Measurements from ENCODE around the gene ADGRF4. TPM values are rescaled to one million over a fixed set of nuclear protein-coding genes. Genes with fewer than 3 reads are reported as not detected.

The ADGRF4 gene
- total RNA-seq, 3 donors from 2014 or later (not counting 1 experiment from before 2014, with no cell fraction given): not detected

DNA sequence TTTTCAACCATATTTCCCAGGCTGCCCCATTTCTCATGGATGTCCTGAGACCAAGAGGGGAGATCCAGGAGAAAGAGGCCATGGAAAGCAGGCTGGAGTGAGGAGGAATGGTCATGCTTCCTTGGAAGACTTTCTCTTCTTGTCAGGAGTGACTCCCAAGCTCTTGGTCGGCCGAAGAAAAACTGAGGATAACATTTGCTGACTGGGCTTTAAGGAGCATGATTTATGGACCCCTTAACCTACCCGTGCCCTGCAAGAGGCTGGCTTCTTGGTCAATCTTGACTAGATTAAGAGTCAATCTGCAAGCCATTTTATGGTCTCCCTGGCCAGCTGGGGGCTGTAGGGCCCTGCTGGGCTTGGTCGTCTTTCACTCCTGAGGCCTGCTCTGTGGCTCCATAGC is 22.8 kb downstream of the ADGRF4 start:
- no peaks in the 10 kb centered on the region for H3K36me3 Mint-ChIP-seq
- Histone ChIP-seq H3K27me3 (ENCODE audit: control insufficient read depth, insufficient read depth, low read length) (no peaks in the 10 kb centered on the region), H3K4me3 (ENCODE audit: low read length) (no peak overlapping the region), H3K9me3 (ENCODE audit: control insufficient read depth, insufficient read depth, low read length) (no peaks in the 10 kb centered on the region), H3K27ac (ENCODE audit: low read length) (no peak overlapping the region), H3K36me3 (ENCODE audit: control insufficient read depth, insufficient read depth, low read length) (no peaks in the 10 kb centered on the region), H3K4me1 (ENCODE audit: control insufficient read depth, insufficient read depth, low read length) (no peaks in the 10 kb centered on the region)
- 91% methylated on average over 4 of the region's 4 CpGs for WGBS (ENCODE audit: insufficient coverage)
- DNase-seq (no peak), ATAC-seq (no peak)
- intact Hi-C loops (cut with micrococcal nuclease): no loop called here
- peaks cover 3 to 25% of the 10 kb centered on the region in 2 donors for H3K27me3 Mint-ChIP-seq (ENCODE audit: low read depth in 2 of 2)
- TF ChIP-seq, protein P1, sequence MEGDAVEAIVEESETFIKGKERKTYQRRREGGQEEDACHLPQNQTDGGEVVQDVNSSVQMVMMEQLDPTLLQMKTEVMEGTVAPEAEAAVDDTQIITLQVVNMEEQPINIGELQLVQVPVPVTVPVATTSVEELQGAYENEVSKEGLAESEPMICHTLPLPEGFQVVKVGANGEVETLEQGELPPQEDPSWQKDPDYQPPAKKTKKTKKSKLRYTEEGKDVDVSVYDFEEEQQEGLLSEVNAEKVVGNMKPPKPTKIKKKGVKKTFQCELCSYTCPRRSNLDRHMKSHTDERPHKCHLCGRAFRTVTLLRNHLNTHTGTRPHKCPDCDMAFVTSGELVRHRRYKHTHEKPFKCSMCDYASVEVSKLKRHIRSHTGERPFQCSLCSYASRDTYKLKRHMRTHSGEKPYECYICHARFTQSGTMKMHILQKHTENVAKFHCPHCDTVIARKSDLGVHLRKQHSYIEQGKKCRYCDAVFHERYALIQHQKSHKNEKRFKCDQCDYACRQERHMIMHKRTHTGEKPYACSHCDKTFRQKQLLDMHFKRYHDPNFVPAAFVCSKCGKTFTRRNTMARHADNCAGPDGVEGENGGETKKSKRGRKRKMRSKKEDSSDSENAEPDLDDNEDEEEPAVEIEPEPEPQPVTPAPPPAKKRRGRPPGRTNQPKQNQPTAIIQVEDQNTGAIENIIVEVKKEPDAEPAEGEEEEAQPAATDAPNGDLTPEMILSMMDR (IDR thresholded peaks at IDR 0.05): no peak
- H3K4me3 Mint-ChIP-seq: no peak overlapping the region
- H3K4me1 Mint-ChIP-seq: no peaks in the 10 kb centered on the region
- no peak overlapping the region for H3K27ac Mint-ChIP-seq
- H3K9me3 Mint-ChIP-seq: no peaks in the 10 kb centered on the region

GRCh38 chr6:47722194-47722593 is 23.8 kb downstream of the ADGRF4 start:
- H3K36me3 Mint-ChIP-seq: no peaks in the 10 kb centered on the region
- H3K4me1 Mint-ChIP-seq: no peaks in the 10 kb centered on the region
- TF ChIP-seq, protein P1 (IDR thresholded peaks at IDR 0.05): no peak
- no peak for ATAC-seq
- H3K9me3 Mint-ChIP-seq: no peaks in the 10 kb centered on the region
- WGBS (ENCODE audit: insufficient coverage): no CpG with 5 or more reads among the region's 3 CpGs
- Histone ChIP-seq H3K4me1 (ENCODE audit: control insufficient read depth, insufficient read depth, low read length) (no peaks in the 10 kb centered on the region), H3K27ac (ENCODE audit: low read length) (no peak overlapping the region), H3K4me3 (ENCODE audit: low read length) (no peak overlapping the region), H3K9me3 (ENCODE audit: control insufficient read depth, insufficient read depth, low read length) (no peaks in the 10 kb centered on the region), H3K36me3 (ENCODE audit: control insufficient read depth, insufficient read depth, low read length) (no peaks in the 10 kb centered on the region), H3K27me3 (ENCODE audit: control insufficient read depth, insufficient read depth, low read length) (no peaks in the 10 kb centered on the region)
- H3K27ac Mint-ChIP-seq: no peak overlapping the region
- H3K4me3 Mint-ChIP-seq: no peak overlapping the region
- DNase-seq: no peak
- peaks cover 3 to 25% of the 10 kb centered on the region in 2 donors for H3K27me3 Mint-ChIP-seq (ENCODE audit: low read depth in 2 of 2)
- intact Hi-C loops (cut with micrococcal nuclease): no loop called here

- H3K27me3 ChIP-seq (ENCODE audit: control insufficient read depth, insufficient read depth, low read length): no peaks in the 10 kb centered on the region
- no peak overlapping the region for H3K27ac Mint-ChIP-seq
- no peaks in the 10 kb centered on the region for H3K4me1 Mint-ChIP-seq
- no peaks in the 10 kb centered on the region for H3K9me3 Mint-ChIP-seq
- H3K27me3 Mint-ChIP-seq (ENCODE audit: low read depth in 2 of 2): peaks cover 3 to 16% of the 10 kb centered on the region in 2 donors
- no peaks in the 10 kb centered on the region for H3K36me3 ChIP-seq (ENCODE audit: control insufficient read depth, insufficient read depth, low read length)
- no peak overlapping the region for H3K4me3 Mint-ChIP-seq
- no peaks in the 10 kb centered on the region for H3K4me1 ChIP-seq (ENCODE audit: control insufficient read depth, insufficient read depth, low read length)
- TF ChIP-seq, protein P1 (IDR thresholded peaks at IDR 0.05): no peak
- 100% methylated on average over 2 of the region's 2 CpGs for WGBS (ENCODE audit: insufficient coverage)
- H3K4me3 ChIP-seq (ENCODE audit: low read length): no peak overlapping the region
- H3K36me3 Mint-ChIP-seq: no peaks in the 10 kb centered on the region
- H3K27ac ChIP-seq (ENCODE audit: low read length): no peak overlapping the region
- H3K9me3 ChIP-seq (ENCODE audit: control insufficient read depth, insufficient read depth, low read length): no peaks in the 10 kb centered on the region
- intact Hi-C loops (cut with micrococcal nuclease): no loop called here
- ATAC-seq (no peak), DNase-seq (no peak)
Observed at GRCh38 chr6:47724300-47724699, 25.9 kb downstream of the ADGRF4 start.

GRCh38 chr6:47727391-47727790 is 29.0 kb downstream of the ADGRF4 start:
- Histone ChIP-seq H3K27ac (ENCODE audit: low read length) (no peak overlapping the region), H3K36me3 (ENCODE audit: control insufficient read depth, insufficient read depth, low read length) (no peaks in the 10 kb centered on the region), H3K4me3 (ENCODE audit: low read length) (no peak overlapping the region), H3K27me3 (ENCODE audit: control insufficient read depth, insufficient read depth, low read length) (no peaks in the 10 kb centered on the region), H3K4me1 (ENCODE audit: control insufficient read depth, insufficient read depth, low read length) (no peaks in the 10 kb centered on the region), H3K9me3 (ENCODE audit: control insufficient read depth, insufficient read depth, low read length) (no peaks in the 10 kb centered on the region)
- intact Hi-C loops (cut with micrococcal nuclease): no loop called here
- Mint-ChIP-seq H3K36me3 (no peaks in the 10 kb centered on the region), H3K27me3 (ENCODE audit: low read depth in 2 of 2) (no peaks in the 10 kb centered on the region), H3K4me3 (no peak overlapping the region), H3K4me1 (no peaks in the 10 kb centered on the region), H3K27ac (no peak overlapping the region), H3K9me3 (no peaks in the 10 kb centered on the region)
- no peak for ATAC-seq
- whole genome bisulfite sequencing (ENCODE audit: insufficient coverage): 75% methylated on average over 2 of the region's 2 CpGs
- no peak for DNase-seq
- TF ChIP-seq, protein P1 (IDR thresholded peaks at IDR 0.05): no peak

Measured in natural killer cell (primary cell).